Lung (tissue), 12 donors: Measurements from ENCODE around the gene MADD. TPM values are rescaled to one million over a fixed set of nuclear protein-coding genes. Genes with fewer than 3 reads are reported as not detected.
A peak's percentile ranks its signal among the peaks of the same experiment; 100 is the strongest.

Experiments used
- ATAC-seq: fragments of 200-7000 bp; cut with Tn5 transposase; one replicate; pipeline ENCODE4 v1.9.1; 2020; ENCODE audit warnings: moderate number of reproducible peaks; ENCODE audit not compliant: insufficient read depth, low FRiP score
- DNase-seq, 3 donors: peaks; one replicate each; pipeline ENCODE4 v3.0.0-alpha.2; 2013 to 2017
- H3K27ac ChIP-seq, 2 donors: one replicate each; pipeline ENCODE4 v1.5.1; 2013; ENCODE audit warnings: mild to moderate bottlenecking in 2 of 2, moderate library complexity in 2 of 2, control low read depth in 1 of 2, inconsistent platforms in 1 of 2, low read depth in 1 of 2, low read length in 1 of 2
- H3K27me3 ChIP-seq, 3 donors: one replicate each; pipeline ENCODE4 v1.5.1; 2013; ENCODE audit warnings: low read length in 2 of 3; ENCODE audit not compliant: control insufficient read depth in 3 of 3, insufficient read depth in 3 of 3
- H3K36me3 ChIP-seq, 4 donors: one replicate each; pipeline ENCODE4 v1.5.1; 2013; ENCODE audit warnings: low read length in 4 of 4, mild to moderate bottlenecking in 1 of 4, moderate library complexity in 1 of 4; ENCODE audit not compliant: control insufficient read depth in 4 of 4, insufficient read depth in 4 of 4
- H3K4me1 ChIP-seq, 5 donors: one replicate each; pipeline ENCODE4 v1.5.1; 2013; ENCODE audit warnings: low read length in 5 of 5, mild to moderate bottlenecking in 2 of 5, moderate library complexity in 1 of 5; ENCODE audit not compliant: control insufficient read depth in 5 of 5, insufficient read depth in 5 of 5
- H3K4me3 ChIP-seq: one replicate; pipeline ENCODE4 v1.5.1; 2013; ENCODE audit warnings: mild to moderate bottlenecking, control low read depth, moderate library complexity
- H3K9ac ChIP-seq, 2 donors: one replicate each; pipeline ENCODE4 v1.5.1; 2013; ENCODE audit warnings: low read length in 2 of 2, control low read depth in 1 of 2; ENCODE audit not compliant: insufficient read depth in 1 of 2
- H3K9me3 ChIP-seq, 4 donors: one replicate each; pipeline ENCODE4 v1.5.1; 2013; ENCODE audit warnings: low read length in 3 of 4, mild to moderate bottlenecking in 1 of 4, moderate library complexity in 1 of 4; ENCODE audit not compliant: control insufficient read depth in 4 of 4, insufficient read depth in 3 of 4
- CTCF ChIP-seq: IDR thresholded peaks from 2 replicates; pipeline ENCODE4 v1.5.1; 2012; ENCODE audit warnings: mild to moderate bottlenecking; ENCODE audit errors: control extremely low read depth, extremely low read depth
- WGBS, 2 donors: extraction: QIAGEN DNeasy Blood & Tissue Kit; methylation state at CpG; one replicate each; pipeline ENCODE4 v1.1.7; 2013; 5-methylcytosine and 5-hydroxymethylcytosine counted together
- polyA plus RNA-seq, 2 donors: library from polyadenylated mRNA; stranded (reverse); fragments of 200-250 nt; gene quantifications; one replicate each; pipeline ENCODE4 v1.2.1, GENCODE V29; 2013
- total RNA-seq, 2 donors: library from RNA; depleted of rRNA in 1 of 2; stranded (reverse); fragments of >200 nt in 1 of 2; gene quantifications; one replicate each; pipeline ENCODE4 v1.2.1, GENCODE V29; 2014 to 2021
- donor health status: control.
- donor health status: control.
- donor health status: Bipolar disorder and iron deficiency.
- donor health status: healthy.
- donor health status: DM: yes; HTN: yes; CAD: no.

Gene MADD
- total and polyA plus RNA-seq, 4 donors: 15.9 to 56.8 (median 37.1) TPM

- DNase-seq: no peak
- Histone ChIP-seq H3K36me3 (no peaks in the 10 kb centered on the region), H3K9ac (no peak overlapping the region), H3K4me3 (no peak overlapping the region), H3K9me3 (peaks cover 0 to 2% (median 0%) of the 10 kb centered on the region in 4 donors), H3K27me3 (no peaks in the 10 kb centered on the region), H3K4me1 (peaks cover 0 to 8% (median 0%) of the 10 kb centered on the region in 5 donors), H3K27ac (peak overlapping the region in 1 of 2 donors; percentile 95)
- 80 to 84% methylated on average over 29 of the region's 29 CpGs for WGBS, 2 donors
- TF ChIP-seq CTCF: no peak
- ATAC-seq: no peak
Measured at GRCh38 chr11:47351156-47352126, 81.5 kb downstream of the MADD start.

GRCh38 chr11:47352556-47352955, 82.6 kb downstream of the MADD start, which contains the start of gene MYBPC3:
TSS of gene MYBPC3 (minus strand) at chr11:47352702. CDS start at chr11:47352647, 55 bp downstream.
- no peak within 1 kb of the TSS for H3K4me3 ChIP-seq
- peak within 1 kb of the TSS in 1 of 2 donors; percentile 95 for H3K27ac ChIP-seq
- H3K27me3 ChIP-seq: no peaks in the 10 kb centered on the region
- no peaks in the 10 kb centered on the region for H3K36me3 ChIP-seq
- H3K9me3 ChIP-seq: peaks cover 0 to 2% (median 0%) of the 10 kb centered on the region in 4 donors
- WGBS, 2 donors: 78 to 81% methylated on average over 5 of the region's 5 CpGs
- no peak within 1 kb of the TSS for H3K9ac ChIP-seq
- H3K4me1 ChIP-seq: peaks cover 0 to 8% (median 0%) of the 10 kb centered on the region in 5 donors
- no peak for DNase-seq
- no peak for ATAC-seq
- no peak for TF ChIP-seq CTCF

GRCh38 chr11:47353978-47354774, 84.2 kb downstream of the MADD start:
- Histone ChIP-seq H3K36me3 (peaks cover 0 to 5% (median 2%) of the 10 kb centered on the region in 4 donors), H3K27me3 (no peaks in the 10 kb centered on the region), H3K4me3 (no peak overlapping the region), H3K27ac (peak overlapping the region in 1 of 2 donors; percentile 67), H3K9me3 (peaks cover 0 to 2% (median 0%) of the 10 kb centered on the region in 4 donors), H3K9ac (no peak overlapping the region), H3K4me1 (peaks cover 0 to 8% (median 0%) of the 10 kb centered on the region in 5 donors)
- DNase-seq: no peak
- no peak for TF ChIP-seq CTCF
- ATAC-seq: no peak
- WGBS, 2 donors: 90% methylated on average over 15 of the region's 15 CpGs
